HG03521 (cell line): ENCODE data around the gene GCK.
"Not testable (repeated sequence)": the region's sequence is repeated elsewhere in the genome, so short reads cannot be mapped to it uniquely, and the experiment has no call there.

ENCODE experiments used
- ATAC-seq: cut with Tn5 transposase; IDR thresholded peaks from one replicate; pipeline ENCODE4 v1.9.1; 2021; ENCODE audit warnings: mild to moderate bottlenecking, moderate library complexity; ENCODE audit not compliant: unreplicated experiment

The GCK gene

DNA sequence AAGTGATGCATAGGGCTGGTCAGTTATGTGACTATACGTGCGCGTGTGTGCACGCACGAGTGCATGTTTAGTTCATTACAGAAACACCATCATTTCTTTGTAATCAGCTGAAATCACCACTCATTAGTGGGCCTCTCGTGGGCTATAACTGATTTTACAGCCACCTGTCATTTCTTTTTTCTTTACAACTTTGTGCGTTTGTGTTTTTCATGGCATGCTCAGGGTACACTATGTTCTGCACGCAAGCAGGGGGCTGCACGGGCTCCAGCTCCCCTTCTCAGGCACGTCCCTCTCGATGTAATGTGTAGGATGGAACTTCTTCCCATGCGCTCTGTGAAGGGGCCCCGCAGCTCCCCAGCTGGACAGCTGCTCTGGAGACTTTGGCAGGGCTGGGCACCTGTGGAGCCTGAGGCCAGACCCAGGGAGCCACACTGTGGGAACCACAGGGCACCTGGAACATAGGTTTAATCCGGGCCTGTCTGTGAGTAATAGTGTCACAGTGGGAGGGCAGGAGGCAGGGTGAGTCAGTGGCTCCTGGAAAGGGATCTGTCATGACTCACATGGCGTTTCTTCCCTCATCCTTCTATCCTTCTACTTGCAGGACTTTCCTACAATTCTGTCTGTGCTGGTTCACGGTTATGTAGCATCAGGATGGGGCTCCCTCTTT, 4.9 kb downstream of the GCK start:
- no peak for ATAC-seq

DNA sequence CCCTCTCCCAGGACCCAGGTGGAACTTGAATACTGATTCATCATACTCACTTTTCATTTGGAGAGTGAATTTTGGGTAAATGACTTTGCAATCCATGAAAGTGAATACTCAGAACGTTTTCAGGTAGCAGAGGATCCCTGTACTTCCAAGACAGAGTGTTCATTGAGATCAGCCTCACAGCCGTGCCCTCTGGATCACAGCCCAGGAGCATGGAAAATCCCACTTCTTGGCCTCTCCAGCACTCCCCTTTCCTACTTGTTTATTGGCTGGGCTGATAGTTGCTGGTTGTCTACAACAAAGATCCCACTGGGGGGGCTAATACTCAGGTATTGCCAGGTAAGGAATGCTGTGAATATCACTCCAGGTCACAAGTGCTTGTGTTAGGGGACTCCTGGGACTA, 5.9 kb downstream of the GCK start:
- ATAC-seq = no peak

DNA sequence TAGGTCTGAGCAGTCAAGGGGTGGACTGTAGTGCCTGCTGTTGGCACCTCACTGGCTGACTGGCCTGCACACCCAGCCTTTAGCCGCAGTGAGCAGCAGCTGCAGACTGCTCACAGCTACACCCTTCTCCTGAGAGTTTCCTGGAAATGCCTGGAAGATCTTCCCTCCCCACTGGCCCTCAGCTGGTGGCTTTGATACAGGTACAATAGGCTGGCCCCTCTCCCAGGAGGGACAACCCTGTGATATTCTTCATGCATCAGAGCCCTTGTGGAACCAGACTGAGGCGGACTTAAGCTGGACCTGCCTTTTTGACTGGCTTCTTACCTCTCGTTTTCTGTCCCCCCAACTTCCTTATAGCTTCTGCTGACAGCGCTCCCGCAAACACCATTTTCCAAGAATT, 6.4 kb downstream of the GCK start:
- no peak for ATAC-seq

DNA sequence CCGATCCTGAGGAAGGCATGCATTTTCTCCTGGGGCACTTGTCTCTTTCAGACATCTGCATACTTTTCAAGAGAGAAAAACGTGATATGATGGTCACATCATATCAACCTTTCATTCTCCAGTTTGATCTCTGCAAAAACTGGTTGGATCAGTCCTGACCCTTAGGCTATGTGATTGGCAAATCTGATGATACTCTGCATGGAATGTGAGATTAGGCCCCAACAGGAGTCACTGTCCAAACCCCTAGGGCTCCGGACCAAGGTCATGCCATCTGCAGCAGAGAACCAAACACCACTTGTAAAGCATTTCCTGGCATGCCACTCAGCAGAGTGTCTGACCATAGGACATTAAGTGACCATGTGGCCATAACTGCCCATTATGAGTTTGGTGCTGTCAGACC, 8.6 kb downstream of the GCK start:
- no peak for ATAC-seq

DNA sequence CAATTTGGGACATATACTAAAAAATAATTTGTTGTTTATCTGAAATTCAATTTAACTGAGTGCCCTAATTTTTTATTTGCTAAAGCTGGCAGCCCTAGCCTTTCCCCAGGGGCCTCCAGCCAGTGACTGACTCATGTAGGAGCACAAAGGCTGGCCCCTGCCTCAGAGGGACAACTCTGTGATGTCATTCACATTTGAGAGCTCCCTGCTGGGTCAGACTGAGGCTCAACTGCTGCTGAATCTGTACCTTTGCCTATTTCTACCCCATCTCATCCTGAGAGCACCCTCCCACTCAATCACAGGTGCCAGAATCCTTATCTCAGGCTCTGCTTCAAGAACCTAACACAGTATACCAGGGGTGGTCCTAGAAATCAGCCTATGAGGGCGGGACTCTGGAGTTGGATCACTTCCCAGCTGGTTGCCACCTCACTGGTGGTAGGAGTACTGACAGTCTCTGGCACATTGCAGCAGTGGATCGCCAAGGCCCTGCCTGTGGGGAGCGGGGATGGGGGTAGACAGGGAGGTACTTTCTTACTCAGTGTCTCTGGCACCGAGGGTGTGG, 11.6 kb downstream of the GCK start:
- ATAC-seq = no peak

DNA sequence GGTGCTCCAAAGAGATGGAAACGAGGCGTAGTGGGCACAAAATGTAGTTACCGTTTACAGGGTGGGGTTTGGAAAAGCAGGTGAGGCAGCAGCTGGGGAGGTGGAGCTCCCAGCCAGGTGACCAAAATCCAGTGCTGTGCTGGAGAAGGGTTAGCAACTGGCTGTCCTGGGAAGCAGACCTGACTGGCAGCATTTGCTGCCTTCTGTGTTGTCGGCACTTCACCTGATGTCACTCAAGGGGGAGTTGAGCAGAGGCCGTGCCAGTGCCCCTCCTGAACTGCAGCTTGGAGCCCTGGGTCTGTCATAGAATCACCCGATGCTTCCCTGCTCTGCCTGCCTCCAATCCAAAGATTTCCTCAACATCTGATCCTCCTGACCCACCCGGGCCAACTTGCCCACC, 12.8 kb downstream of the GCK start:
- ATAC-seq = no peak

DNA sequence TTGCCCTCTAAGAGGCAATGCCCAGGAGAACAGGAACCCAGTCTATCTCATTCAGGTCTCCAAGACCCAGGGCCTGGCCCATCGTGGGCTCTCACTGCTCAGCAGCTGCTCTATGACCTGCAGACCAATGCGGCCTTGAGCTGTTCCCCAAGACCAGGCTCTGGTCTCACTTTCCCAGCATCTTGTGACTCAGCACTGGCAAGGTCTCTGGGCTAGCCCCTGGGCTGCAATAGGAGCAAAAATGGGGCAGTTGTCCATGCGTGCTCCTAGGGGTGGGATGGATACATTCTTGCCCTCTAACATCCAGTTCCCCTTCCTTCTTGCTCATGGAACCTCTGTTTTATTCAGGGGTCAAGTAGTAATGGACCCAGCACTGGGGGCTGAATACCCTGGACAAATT, 13.5 kb downstream of the GCK start:
- no peak for ATAC-seq

DNA sequence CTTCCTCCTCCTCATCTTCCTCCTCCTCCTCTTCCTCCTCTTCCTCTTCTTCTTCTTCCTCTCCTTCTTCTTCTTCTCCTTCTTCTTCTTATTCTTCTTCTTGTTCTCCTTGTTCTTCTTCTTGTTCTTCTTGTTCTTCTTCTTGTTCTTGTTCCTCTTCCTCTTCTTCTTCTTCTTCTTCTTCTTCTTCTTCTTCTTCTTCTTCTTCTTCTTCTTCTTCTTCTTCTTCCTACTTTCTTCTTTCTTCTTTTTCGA, 14.6 kb downstream of the GCK start:
- not testable (repeated sequence) for ATAC-seq

DNA sequence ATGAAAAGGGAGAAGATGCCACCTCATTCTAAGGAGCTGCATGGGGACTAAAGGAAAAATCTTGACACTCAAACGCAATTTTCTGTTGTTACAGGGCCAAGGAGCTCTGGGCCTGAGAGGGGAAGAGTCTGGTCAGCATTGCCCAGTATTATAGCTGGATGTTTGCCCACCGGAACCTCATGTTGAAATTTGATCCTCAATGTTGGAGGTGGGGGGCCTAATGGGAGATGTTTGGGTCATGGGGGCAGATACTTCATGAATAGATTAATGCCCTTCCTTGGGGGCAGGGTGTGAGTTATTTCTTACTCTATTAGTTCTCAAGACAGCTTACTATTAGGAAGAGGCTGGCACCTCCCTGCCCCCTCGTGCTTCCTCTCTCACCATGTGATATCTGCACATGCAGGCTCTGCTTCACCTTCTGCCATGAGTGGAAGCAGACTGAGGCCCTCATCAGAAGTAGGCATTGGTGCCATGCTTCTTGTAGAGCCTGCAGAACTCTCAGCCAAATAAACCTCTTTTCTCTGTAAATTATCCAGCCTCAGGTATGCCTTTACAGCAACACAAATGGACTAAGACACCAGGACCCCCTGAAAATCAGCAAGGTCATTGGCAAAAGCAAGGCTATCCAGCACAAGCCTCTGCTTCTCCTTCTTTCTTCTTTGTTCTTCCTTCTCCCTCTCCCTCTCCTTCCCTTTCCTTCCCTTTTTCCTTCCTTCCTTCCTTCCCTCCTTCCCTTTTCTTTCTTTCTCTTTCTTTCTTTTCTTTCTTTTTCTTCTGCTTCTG, 15.1 kb downstream of the GCK start:
- ATAC-seq = no peak

DNA sequence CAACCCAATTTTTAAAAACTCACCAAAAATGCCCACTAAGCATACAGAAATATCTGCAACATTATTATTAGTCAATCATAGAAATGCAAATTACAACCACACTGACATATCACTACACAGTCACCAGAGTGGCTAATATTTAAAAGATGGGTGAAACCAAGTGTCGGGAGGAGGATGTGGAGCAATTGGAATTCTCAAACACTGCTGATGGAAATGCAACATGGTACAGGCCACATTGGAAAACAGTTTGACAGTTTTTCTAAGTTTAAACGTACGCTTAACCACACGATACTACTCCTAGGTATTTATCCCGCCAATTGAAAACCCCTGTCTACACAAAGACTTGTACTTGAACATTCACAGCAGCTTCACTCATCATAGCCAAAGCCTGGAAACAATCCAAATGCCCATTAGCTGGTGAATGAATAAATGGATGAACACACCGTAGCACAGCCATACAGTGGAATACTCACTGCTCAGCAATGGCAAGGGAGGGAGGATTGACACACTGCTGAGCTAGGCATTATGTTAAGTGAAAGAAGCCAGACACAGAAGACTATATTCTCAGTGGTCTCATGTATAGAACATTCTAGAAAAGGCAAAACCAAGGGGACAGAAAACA, 16.3 kb downstream of the GCK start:
- no peak for ATAC-seq

DNA sequence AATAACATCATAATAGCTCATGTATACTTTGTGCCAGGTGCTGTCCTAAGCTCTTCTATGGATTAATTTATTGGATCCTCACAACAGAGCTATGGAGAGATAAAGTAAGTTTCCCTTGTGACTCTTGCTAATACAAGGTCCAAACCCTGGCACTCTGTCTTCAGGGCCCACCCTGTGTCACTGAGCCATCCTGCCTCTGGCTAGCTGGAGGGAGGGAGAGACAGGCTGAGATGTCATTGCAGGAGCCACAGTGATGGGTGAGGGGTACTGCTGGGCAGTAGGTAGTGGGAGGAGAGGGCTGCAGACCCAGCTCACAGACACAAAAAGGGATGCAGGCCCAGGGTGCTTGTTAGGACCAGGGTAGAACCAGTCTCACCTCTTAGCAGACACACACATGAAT, 16.9 kb downstream of the GCK start:
- no peak for ATAC-seq

DNA sequence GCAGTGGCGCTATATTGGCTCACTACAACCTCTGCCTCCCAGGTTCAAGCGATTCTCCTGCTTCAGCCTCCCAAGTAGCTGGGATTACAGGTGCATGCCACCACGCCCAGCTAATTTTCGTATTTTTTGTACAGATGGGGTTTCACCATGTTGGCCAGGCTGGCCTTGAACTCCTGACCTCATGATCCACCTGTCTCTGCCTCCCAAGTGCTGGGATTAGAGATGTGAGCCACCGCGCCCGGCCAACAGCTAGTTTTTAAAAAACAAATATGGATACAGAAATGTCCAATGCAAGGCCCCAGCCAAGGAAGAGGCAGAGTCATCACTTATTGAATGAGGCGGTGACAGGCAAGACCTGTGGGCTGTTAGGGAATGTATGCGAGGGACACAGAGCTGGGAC, 17.3 kb downstream of the GCK start:
- ATAC-seq = not testable (repeated sequence)

DNA sequence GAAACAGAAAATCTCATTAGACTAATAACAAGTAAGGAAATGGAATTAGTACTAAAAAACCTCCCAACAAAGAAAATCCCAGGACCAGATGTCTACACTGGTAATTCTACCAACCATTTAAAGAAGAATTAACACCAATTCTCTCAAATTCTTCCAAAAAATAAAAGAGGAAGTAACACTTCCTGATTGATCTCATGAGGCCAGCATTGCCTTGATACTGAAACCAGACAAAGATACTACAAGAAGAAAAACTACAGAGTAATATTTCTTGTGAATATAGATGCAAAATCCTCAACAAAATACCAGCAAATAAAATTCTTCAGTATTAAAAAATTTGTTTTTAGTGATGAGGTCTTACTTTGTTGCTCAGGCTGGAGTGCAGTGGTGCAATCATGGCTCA, 21.3 kb downstream of the GCK start:
- no peak for ATAC-seq

DNA sequence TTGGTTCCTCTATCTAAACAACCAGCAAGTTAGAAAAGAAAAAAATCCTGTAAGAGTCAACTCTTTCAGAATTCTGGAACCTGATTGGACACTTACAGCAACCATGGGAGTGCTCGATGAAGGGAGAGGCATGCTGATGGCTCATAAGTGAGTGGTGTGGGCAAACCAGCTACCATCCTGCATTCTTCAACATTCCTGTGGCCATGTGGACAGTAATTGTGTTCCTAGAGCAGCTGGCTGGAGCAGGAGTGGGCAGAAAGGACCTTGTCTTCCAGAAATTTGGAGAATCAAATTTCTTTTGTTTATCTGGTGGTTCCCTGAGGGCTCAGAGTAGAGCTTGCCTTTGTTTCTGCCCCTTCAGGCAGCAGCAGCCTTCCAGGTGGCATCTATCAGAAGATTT, 25.6 kb downstream of the GCK start:
- no peak for ATAC-seq

DNA sequence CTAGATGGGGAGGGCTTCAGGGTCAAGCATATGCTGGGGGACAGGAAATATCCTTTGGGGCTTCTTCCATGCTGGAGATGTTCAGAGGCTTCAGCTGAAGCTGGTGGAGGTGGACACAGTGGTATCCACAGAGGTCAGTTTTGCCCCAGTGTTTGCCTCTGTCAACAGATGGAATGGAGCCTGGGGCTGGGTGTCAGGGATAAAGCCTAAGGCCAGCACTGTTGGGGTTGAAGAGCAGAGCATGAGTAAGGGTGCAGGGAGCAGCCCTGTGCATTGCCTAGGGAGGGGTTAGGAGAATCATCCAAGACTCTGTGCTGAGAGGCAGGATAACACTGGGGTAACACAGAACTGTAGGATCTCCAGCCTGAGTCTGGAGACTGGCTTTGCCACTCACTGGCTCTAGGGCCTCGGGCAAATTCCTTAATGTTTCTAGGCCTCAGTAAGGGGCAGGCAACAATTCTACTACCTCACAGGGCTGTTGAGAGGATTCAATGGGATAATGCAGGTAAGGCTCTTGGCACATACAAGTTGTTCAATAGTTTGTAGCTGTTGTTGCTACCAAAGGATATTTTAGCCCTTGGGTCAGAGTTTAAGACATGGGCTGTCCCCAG, 26.3 kb downstream of the GCK start:
- ATAC-seq = no peak

DNA sequence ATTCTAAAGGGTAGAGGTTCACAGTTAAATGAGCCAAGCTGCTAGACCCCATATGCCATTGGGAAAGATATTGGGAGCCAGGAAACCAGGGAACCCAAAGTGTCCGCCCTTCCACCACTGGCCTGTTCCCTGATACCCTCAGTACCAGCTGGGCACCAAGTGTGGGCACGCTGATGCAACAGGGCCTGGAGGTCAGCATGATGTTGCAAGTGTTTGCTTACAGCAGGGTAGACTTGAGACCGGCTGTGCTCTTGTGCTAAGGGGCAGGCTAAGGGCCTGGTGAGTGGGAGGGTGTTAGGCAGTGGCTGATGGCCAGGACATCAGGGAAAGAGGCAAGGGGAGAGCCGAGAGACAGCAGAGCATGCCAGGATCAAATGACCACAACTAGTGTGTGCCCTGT, 27.1 kb downstream of the GCK start:
- no peak for ATAC-seq

DNA sequence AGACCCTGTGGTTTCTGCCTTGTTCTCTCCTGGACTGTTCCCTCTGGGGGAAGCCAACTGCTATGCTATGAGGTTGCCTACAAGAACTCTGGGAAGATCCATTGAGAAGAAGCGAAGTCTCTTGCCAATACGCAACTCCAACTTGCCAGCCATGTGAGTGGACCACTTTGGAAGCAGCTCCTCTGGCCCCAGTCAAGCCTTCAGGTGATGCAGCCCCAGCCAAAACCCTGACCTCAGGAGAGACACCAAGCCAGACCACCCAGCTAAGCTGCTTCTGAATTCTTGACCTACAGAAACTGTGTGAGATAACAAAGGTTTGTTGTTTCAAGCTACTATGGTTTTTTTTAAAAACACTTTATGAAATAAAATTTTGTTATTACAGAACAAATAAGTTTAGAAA, 27.9 kb downstream of the GCK start:
- ATAC-seq = no peak

DNA sequence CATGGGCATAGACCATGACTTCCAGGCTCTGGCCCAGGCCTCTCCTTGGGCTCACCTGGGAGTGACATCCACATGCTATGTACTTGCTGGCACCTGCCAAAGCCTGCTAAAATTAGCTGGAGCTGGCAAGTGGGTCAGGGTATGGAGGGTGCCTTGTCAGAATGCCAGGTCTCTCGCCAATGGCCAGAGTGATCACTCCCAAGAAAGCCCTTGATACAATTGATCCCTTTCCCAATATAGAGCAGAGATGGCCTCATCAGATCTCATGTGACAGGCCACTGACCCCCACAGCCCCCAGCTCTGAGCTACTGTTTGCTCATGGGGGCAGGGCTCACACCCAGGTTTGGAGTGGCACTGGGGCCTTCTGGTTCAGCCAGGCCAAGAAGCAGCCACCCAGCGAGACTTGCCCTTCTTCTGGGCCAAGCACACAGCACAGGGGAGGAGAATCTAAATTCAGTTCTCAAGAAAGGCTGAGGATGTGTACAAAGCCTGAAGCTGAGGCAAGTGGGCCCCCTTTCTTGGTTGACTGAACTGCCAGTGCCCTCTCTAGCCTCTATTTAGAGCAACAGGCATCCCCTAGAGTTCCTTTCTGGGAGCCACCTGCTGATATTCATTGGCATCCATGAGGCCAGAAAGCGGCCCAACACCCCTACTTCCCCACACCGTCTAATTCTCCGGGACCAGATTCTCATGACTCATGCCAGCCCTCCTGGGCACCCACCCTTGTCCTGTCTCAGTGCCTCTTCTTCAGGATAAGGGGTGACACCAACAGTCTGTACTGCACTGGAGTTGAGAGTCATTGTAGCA, 29.2 kb downstream of the GCK start:
- no peak for ATAC-seq

DNA sequence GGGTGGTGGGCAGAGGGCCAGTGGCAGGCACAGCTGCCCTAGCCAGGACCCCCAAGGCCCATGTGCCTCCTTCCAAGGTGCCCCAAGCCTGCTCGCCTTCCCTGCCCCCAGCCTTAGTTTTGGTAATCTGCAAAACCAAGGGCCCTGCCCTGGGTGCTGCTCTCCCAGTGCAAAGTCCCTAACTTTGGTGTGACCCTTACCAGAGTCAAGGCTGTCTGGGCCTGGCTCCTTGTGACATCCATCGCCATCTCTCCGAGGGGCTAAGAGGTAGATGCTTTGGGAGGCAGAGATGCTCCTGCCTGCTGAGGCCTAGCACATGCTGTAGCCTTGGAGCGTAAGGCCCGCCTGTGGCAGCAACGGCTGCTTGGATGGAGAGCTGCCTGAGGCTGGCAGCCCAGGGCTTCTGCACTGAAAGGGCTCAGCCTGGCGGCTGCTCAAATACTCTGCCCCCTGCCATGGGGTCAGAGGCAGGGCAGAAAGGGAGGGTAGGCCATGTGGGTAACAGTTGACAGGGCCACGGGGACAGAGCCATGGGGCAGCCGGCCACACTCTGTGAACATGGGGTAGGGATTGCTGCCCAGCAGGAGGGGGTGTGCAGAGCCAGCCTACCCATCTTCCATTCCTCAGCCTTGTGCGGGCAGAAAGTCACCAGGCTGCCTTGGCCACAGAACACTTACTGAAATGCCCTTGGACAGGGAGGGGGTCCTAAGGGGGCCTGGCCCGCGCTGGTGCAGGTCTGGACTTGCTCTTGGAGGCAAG, 30.2 kb downstream of the GCK start:
- ATAC-seq = no peak
